Measurements from ENCODE around the gene PRLHR.
"Not testable (repeated sequence)": the region's sequence is repeated elsewhere in the genome, so short reads cannot be mapped to it uniquely, and the experiment has no call there.

PRLHR gene

GRCh38 chr10:118628397-118628796, 32.9 kb upstream of the PRLHR start:
- CTCF ChIA-PET, result interaction anchor here (0.6 to 1.2 kb wide), 3 partner anchors 10 to 131 kb away, joined by 3 to 5 read pairs (median 4); no protein-coding TSS in a partner anchor
- no peak for TF ChIP-seq CTCF (conservative IDR thresholded peaks at IDR 0.05; ENCODE audit: low read depth)
- POLR2A ChIA-PET (ENCODE audit: low non-redundant PET), result no interaction called here
- no peak for DNase-seq (ENCODE audit: low spot score)
- no peak overlapping the region for H3K27ac ChIP-seq

- no peak overlapping the region for H3K27ac ChIP-seq
- POLR2A ChIA-PET (ENCODE audit: low non-redundant PET), result no interaction called here
- TF ChIP-seq CTCF (conservative IDR thresholded peaks at IDR 0.05; ENCODE audit: low read depth), result no peak
- CTCF ChIA-PET, result interaction anchor here (0.6 to 1.4 kb wide), 6 partner anchors 8 to 84 kb away, joined by 3 to 6 read pairs (median 4); no protein-coding TSS in a partner anchor
- no peak for DNase-seq (ENCODE audit: low spot score)
Observed at GRCh38 chr10:118626953-118627352, 31.5 kb upstream of the PRLHR start.

- no peak for TF ChIP-seq CTCF (conservative IDR thresholded peaks at IDR 0.05; ENCODE audit: low read depth)
- ChIA-PET POLR2A (ENCODE audit: low non-redundant PET) (no interaction called here), CTCF (interaction anchor here (0.9 kb wide), 1 partner anchor 41 kb away, joined by 3 read pairs; no protein-coding TSS in a partner anchor)
- DNase-seq (ENCODE audit: low spot score), result no peak
- no peak overlapping the region for H3K27ac ChIP-seq
Observed at GRCh38 chr10:118625504-118625903, 30.1 kb upstream of the PRLHR start.

- ChIA-PET POLR2A (ENCODE audit: low non-redundant PET) (no interaction called here), CTCF (no interaction called here)
- no peak overlapping the region for H3K27ac ChIP-seq
- TF ChIP-seq CTCF (conservative IDR thresholded peaks at IDR 0.05; ENCODE audit: low read depth), result no peak
- DNase-seq (ENCODE audit: low spot score), result no peak
Observed at GRCh38 chr10:118624747-118625146, 29.3 kb upstream of the PRLHR start.

GRCh38 chr10:118621304-118621942, 26.0 kb upstream of the PRLHR start:
- TF ChIP-seq CTCF (conservative IDR thresholded peaks at IDR 0.05; ENCODE audit: low read depth), result no peak
- no peak for DNase-seq (ENCODE audit: low spot score)
- peak overlapping the region; percentile 29; the same call in 1 of the 2 replicates for H3K27ac ChIP-seq
- CTCF ChIA-PET, result interaction anchor here (0.5 to 0.9 kb wide), 2 partner anchors 22 to 254 kb away, joined by 3 read pairs; no protein-coding TSS in a partner anchor
- POLR2A ChIA-PET (ENCODE audit: low non-redundant PET), result no interaction called here

GRCh38 chr10:118613863-118614262, 18.4 kb upstream of the PRLHR start:
- DNase-seq (ENCODE audit: low spot score); H3K27ac ChIP-seq; POLR2A ChIA-PET (ENCODE audit: low non-redundant PET): not testable (repeated sequence)
- CTCF ChIA-PET, result interaction anchor here (0.7 to 1.2 kb wide), 2 partner anchors 13 to 709 kb away, joined by 3 read pairs; no protein-coding TSS in a partner anchor

- H3K27ac ChIP-seq, result no peak overlapping the region
- ChIA-PET CTCF (no interaction called here), POLR2A (ENCODE audit: low non-redundant PET) (no interaction called here)
- no peak for DNase-seq (ENCODE audit: low spot score)
- TF ChIP-seq CTCF (conservative IDR thresholded peaks at IDR 0.05; ENCODE audit: low read depth), result no peak
Observed at GRCh38 chr10:118610577-118610976, 15.1 kb upstream of the PRLHR start.

All from RWPE1 (cell line).